Activated CD4-positive, alpha-beta T cell treated with anti-CD3 and anti-CD28 coated beads for 4 hours (primary cell): ENCODE data around the gene SLC35D3.
A peak's percentile ranks its signal among the peaks of the same experiment; 100 is the strongest.
"Not testable (repeated sequence)": the region's sequence is repeated elsewhere in the genome, so short reads cannot be mapped to it uniquely, and the experiment has no call there.

Experiments
- DNase-seq, 2 donors: peaks; one replicate each; pipeline ENCODE4 v3.0.0-alpha.2; 2020

The SLC35D3 gene

GRCh38 chr6:136923116-136923953, 1.2 kb downstream of the SLC35D3 start:
- DNase-seq, result peak; percentile 1 to 6

GRCh38 chr6:136923954-136924673, 2.0 kb downstream of the SLC35D3 start:
- no peak for DNase-seq

GRCh38 chr6:136926383-136926782, 4.3 kb downstream of the SLC35D3 start:
- DNase-seq, result no peak

- peak in 1 of 2 donors; percentile 8 for DNase-seq
Observed at GRCh38 chr6:136927292-136927691, 5.2 kb downstream of the SLC35D3 start.

GRCh38 chr6:136930528-136930927, 8.4 kb downstream of the SLC35D3 start:
- no peak for DNase-seq

- no peak for DNase-seq
Observed at GRCh38 chr6:136932599-136932998, 10.5 kb downstream of the SLC35D3 start.

- DNase-seq, result no peak
Observed at GRCh38 chr6:136945072-136945471, 23.0 kb downstream of the SLC35D3 start.

GRCh38 chr6:136945711-136946121, 23.6 kb downstream of the SLC35D3 start:
- DNase-seq, result no peak

- no peak for DNase-seq
Observed at GRCh38 chr6:136947037-136947436, 24.9 kb downstream of the SLC35D3 start.

- DNase-seq, result not testable (repeated sequence)
Observed at GRCh38 chr6:136949957-136950356, 27.9 kb downstream of the SLC35D3 start.

- no peak for DNase-seq
Observed at GRCh38 chr6:136950436-136951126, 28.5 kb downstream of the SLC35D3 start.

GRCh38 chr6:136952714-136953260, 30.7 kb downstream of the SLC35D3 start:
- no peak for DNase-seq

- DNase-seq, result no peak
Observed at GRCh38 chr6:136955123-136955522, 33.0 kb downstream of the SLC35D3 start.

- DNase-seq, result no peak
Observed at GRCh38 chr6:136956590-136957544, 34.8 kb downstream of the SLC35D3 start.

GRCh38 chr6:136958168-136958567, 36.1 kb downstream of the SLC35D3 start:
- no peak for DNase-seq

- DNase-seq, result no peak
Observed at GRCh38 chr6:136959471-136959891, 37.4 kb downstream of the SLC35D3 start.

GRCh38 chr6:136959935-136960334, 37.8 kb downstream of the SLC35D3 start:
- not testable (repeated sequence) for DNase-seq

GRCh38 chr6:136960781-136961180, 38.7 kb downstream of the SLC35D3 start:
- no peak for DNase-seq

- DNase-seq, result no peak
Observed at GRCh38 chr6:136961848-136962247, 39.7 kb downstream of the SLC35D3 start.

- no peak for DNase-seq
Observed at GRCh38 chr6:136962661-136963060, 40.6 kb downstream of the SLC35D3 start.

GRCh38 chr6:136963259-136963658, 41.2 kb downstream of the SLC35D3 start:
- no peak for DNase-seq

- DNase-seq, result no peak
Observed at GRCh38 chr6:136964398-136964797, 42.3 kb downstream of the SLC35D3 start.
